Stimulated activated CD8-positive, alpha-beta memory T cell treated with anti-CD3 and anti-CD28 coated beads, Interleukin-4, amount 100 ng/mL, for 4 hours (primary cell): ENCODE data around the gene PTPRE.

Experiments
- DNase-seq, 2 donors: peaks; one replicate each; pipeline ENCODE4 v3.0.0-alpha.2; 2020; ENCODE audit warnings: low read depth in 2 of 2, low spot score in 1 of 2

The PTPRE gene

GRCh38 chr10:127882801-127883459 lies 24.0 kb upstream of the PTPRE start:
- DNase-seq: no peak

DNA sequence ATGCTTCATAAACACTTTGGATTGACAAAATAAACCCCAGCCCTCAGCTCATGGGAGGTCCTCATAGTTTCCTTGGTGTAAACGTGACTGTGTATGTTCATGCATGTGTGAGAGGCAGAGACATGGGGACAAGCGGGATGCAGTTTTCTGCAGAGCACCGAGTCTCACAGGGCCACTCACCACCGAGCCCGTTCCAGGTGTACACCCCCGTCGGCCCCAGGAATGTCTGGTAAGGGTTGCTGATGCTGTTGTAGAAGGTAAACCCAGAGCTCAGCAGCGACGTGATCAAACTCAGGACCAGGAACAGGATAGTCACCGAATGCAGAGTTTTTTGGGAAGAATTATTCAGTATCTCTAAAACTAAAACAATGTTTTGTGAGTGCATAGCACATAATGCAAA lies 23.4 kb upstream of the PTPRE start:
- no peak for DNase-seq

DNA sequence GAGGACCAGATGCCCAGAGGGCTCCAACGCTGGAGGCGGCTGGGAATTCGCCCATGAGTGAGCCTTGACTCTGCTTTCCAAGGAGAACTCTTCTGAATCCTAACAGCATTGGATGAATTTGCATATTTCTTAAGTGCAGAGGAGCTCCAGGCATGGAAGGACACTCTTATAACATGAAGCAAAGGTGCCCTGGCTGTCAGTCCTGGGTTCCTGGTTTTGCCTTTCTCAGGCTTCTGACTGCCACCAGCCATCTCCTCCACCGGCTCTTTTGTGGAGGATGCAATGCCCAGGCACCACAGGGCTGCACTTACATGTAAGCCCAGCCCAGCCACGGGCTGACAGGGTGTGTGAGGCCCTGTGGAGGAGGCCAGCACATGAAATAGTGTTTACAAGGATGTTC lies 22.4 kb upstream of the PTPRE start:
- no peak for DNase-seq

DNA sequence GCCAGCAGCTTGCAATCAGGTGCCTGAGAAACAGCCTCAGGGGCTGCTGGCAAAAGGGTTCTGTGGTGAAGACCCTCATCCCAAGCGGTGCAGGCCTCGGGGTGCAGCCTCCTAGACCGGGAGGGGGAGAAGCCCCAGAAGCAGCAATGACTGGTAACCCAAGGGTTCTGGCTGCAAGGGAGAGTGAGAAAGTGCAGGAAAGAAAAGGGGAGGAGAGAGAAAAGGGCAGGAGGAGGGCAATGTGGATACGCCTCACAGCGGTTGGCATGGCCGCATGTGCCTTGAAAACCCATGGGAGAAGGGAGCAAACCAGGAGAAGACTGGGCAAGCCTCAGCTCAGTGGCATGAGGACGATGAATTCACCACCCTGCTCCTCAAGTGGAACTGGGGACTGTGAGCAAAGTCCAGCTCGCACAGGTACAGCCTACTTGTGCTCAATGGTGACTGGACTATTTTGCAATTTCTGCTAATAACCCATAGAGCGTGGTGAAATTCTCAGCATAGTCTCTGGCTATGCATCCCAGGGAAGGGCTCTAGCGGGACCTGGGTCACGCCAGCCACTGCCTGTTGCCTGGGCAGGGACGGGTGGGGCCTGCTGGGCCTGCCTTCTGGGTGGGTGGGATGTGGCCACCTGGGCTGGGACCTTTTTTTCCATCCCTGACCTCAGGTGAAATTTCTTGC lies 20.4 kb upstream of the PTPRE start:
- no peak for DNase-seq

DNA sequence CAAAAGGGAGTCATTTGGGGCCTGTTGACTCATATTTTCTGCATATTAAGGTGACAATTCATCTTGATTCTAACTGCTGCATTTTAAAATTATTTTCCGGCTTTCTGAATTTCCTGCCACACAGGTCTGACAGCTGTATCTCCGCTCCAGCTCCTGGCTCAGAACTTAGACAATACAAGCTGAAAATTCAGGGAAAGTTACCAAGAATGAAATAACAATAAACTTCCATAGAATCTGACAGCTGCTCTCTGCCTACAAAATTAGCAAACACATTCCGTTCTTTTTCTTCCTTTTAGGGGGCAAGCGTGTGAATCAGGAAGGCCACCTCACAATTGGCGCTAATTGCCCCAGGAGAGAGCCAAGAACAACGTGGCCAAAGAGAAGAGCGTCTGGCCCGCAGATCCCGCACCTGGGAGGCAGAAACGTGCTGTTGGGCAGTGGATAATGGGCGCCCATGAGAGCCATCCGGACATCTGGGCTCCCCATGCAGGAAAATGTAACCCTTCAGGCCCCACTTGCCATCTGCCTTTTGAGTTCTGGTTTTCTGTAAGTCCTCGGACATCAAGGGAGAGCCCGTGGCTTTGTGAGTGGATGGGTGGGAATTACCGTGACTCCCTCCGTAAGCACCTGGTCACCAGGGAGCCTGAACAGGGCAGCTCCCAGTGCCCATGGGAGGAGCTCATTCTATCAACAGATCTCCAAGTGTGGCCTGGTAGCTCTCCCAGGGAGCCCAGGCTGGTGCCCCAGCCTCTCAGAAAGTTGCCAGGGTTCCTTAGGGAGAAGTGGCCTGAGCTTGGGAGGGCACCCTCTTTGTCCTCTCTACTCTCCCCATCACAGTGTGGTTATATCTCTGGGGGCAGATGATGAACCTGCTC lies 19.1 kb upstream of the PTPRE start:
- no peak for DNase-seq

GRCh38 chr10:127888521-127889312 lies 18.2 kb upstream of the PTPRE start:
- DNase-seq: no peak

GRCh38 chr10:127889605-127890195 lies 17.2 kb upstream of the PTPRE start:
- no peak for DNase-seq

DNA sequence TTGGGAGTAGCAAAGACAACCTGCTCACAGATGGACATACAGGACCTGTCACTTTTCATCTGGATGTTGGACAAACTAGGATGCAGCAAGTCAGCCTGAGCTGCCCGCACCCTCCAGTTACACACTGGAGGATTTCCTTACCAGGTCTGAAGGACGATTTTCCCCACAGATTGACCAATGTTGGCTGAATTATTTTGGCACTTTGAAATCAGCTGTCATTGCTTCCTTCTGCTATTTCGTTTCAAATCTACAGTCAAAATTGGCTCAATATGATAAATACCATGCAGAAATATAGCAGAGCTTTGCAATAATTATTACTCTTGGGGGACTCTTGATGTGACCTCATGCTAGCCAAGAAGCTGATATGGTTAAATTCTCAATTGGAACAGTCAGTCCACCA lies 16.7 kb upstream of the PTPRE start:
- no peak for DNase-seq

GRCh38 chr10:127890832-127891334 lies 16.0 kb upstream of the PTPRE start:
- no peak for DNase-seq

- no peak for DNase-seq
Measured at GRCh38 chr10:127892743-127893142, 14.2 kb upstream of the PTPRE start, which contains the start of gene CLRN3. CLRN3 (minus strand) TSS chr10:127892941; CDS start chr10:127892784, 157 bp downstream.

DNA sequence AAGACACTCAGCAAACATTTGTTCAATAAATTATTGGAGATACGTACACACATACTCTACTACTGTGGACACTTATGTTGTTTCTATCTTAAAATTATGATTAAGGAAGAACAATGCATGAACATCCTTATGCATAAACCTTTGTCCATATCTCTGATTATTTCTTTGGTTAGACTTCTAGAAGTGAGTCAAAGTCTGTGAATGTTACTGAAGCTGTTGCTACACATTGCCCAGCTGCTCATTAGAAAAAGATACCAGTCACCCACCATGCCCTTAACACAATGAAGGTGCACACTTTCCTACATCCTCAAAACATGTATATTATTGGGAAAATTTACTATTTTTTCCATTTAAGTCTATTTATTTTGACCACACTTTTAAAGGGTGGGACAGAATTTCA lies 12.8 kb upstream of the PTPRE start:
- no peak for DNase-seq

- DNase-seq: no peak
Measured at GRCh38 chr10:127896590-127896989, 10.3 kb upstream of the PTPRE start.

- DNase-seq: no peak
Measured at GRCh38 chr10:127897177-127897576, 9.7 kb upstream of the PTPRE start.

DNA sequence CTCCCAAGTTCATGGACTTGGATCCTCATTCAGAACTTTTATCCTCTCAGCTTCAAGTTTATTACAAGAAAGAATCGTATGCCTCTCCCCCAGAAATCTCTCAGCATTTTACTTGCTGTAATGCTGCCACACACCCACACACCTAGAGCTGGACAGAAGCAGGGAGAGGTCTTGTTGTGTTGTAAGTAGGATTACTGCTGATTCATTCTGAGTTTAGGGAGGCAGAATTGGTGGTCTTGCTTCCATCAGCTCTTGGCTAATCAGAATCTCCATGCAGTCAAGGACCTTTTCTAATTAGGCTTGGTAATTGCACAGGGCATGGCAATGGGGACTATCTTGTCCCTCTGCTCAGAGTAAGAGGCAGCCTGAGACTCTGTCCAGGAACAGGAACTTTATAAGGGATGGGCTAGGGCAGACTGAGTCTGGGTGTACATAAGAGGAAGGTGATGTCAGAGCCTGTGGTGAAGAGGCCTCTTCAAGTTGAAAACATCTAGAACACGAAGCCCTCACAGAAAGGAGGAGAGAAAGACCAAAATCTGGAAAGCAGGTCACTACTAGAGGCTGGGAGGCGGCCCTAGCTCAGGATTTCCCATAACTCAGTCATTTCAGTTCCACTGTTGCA lies 7.0 kb upstream of the PTPRE start:
- DNase-seq: no peak

- DNase-seq: no peak
Measured at GRCh38 chr10:127903789-127904188, 3.1 kb upstream of the PTPRE start.

DNA sequence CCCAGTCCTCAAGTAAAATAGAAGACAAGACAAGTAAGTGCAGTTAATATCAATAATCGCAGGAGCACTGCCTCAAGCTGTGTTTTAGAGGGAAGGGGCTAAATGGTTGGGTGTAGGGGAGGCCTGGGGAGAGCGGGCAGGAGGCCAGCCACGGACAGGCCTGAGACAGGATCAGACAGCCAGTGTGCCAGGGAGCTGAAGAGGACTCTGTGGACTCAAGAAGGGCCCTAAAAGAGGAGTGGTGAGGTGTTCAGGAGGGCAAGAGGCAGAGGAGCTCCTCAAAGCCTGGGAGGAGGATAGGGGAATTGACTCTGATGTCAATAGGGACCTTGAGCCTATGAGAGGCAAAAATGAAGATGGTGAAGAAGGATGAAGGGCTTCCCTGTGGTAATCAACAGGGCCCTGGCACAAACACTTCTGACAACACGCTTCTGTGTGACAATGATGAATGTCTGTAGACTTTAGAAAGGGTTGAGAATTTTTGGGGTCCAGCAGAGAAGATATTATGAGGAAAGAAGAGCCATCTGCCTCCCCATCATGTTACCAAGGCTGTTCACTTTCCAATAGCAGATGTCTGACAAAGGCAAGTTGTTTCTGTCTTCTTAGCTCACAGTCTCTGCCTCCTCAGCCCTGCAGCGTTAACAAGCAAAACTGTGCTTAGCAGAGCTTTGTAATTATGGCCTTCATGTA lies 2.4 kb upstream of the PTPRE start:
- no peak for DNase-seq

GRCh38 chr10:127905001-127905847 lies 1.7 kb upstream of the PTPRE start:
- DNase-seq: no peak

- no peak for DNase-seq
Measured at GRCh38 chr10:127905848-127906261, 1.0 kb upstream of the PTPRE start.
